ENCODE results near the gene TNFAIP8. TPM values are rescaled to one million over a fixed set of nuclear protein-coding genes. Genes with fewer than 3 reads are reported as not detected.

TNFAIP8 gene
- total RNA-seq, 1 experiment from 2014 or later = 25.6 TPM

DNA sequence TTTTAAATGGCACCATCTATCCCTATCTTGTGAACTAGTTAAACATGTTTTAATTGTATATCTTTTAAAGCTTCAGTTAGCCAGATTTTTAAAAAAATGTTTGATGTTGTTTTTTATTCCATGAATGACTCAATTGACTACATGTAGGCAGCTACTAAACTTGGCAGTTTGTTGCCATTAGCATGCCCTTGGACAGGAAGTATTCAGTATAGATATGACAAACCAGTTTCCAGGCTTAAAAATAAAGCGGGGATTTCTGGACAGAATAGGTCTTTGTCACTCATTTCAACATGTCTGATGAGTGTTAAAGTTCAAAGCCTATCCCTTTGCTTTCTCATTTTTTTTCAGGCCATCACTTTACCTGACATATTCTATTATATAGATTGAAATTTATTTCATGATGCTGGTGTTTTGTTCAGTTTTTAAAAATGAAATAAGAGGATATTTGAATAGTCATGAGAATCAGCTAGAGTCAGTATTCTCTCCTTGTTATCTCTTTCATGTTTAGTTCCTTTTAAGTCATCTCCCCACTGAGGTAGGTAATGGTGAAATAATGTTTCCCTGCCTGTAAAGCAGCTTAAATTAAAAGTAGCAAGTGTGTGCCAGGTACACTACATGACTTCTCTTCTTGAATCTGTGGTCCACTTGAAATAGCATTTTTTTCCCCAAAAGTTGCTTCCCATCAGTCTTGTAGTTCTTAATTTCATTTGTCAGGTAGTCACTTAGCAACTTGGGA lies 11.9 kb downstream of the TNFAIP8 start:
- peak; percentile 57 for DNase-seq (ENCODE audit: low read depth)

GRCh38 chr5:119368238-119368630 lies 12.4 kb downstream of the TNFAIP8 start:
- no peak for DNase-seq (ENCODE audit: low read depth)

GRCh38 chr5:119370486-119370885 lies 14.7 kb downstream of the TNFAIP8 start:
- DNase-seq (ENCODE audit: low read depth) = no peak

DNA sequence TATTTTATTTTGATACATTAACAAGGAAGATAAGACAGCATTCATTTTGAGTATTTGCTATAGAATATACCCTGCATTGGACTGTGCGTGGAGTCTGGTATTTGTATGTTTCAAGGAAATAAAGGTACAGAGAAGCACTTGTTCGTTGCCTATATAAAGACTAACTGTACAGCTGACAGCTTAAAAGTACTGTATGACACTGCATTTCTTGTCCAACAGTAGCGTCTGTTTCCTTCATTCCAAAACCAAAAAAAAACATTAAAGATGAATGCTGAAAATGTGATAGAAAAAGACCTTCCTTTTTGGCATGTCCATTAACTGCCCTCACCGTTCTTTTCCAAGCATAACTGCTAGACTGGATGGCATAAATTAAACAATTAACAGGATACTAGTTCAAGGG lies 15.3 kb downstream of the TNFAIP8 start:
- DNase-seq (ENCODE audit: low read depth) = no peak

GRCh38 chr5:119373449-119373858 lies 17.6 kb downstream of the TNFAIP8 start:
- DNase-seq (ENCODE audit: low read depth) = no peak

- DNase-seq (ENCODE audit: low read depth) = no peak
Measured at GRCh38 chr5:119374901-119375300, 19.1 kb downstream of the TNFAIP8 start.

GRCh38 chr5:119377066-119377465 lies 21.2 kb downstream of the TNFAIP8 start:
- no peak for DNase-seq (ENCODE audit: low read depth)

- no peak for DNase-seq (ENCODE audit: low read depth)
Measured at GRCh38 chr5:119378075-119378700, 22.4 kb downstream of the TNFAIP8 start.

- no peak for DNase-seq (ENCODE audit: low read depth)
Measured at GRCh38 chr5:119379096-119379495, 23.3 kb downstream of the TNFAIP8 start.

GRCh38 chr5:119379942-119380547 lies 24.2 kb downstream of the TNFAIP8 start:
- no peak for DNase-seq (ENCODE audit: low read depth)

GRCh38 chr5:119382169-119382568 lies 26.4 kb downstream of the TNFAIP8 start:
- no peak for DNase-seq (ENCODE audit: low read depth)

DNA sequence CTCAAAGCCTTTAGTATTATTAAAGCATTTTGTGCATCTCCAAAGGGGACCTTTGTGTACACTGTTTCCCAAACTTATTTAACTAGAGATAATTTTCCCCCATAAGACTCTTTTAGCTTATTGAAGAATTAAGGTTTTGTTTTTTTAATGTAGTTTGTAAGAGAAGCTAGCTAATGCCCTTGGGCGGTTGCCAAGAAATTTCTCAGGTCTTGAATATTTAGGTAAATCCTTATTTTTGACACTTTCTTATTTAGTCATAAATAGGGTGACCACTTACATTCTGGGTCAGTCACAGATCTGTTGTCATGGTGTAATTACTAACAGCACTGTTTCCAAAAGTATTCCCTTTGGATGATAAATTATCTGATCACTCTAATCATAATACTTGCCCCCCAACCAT lies 27.2 kb downstream of the TNFAIP8 start:
- DNase-seq (ENCODE audit: low read depth) = no peak

- DNase-seq (ENCODE audit: low read depth) = no peak
Measured at GRCh38 chr5:119385136-119385535, 29.3 kb downstream of the TNFAIP8 start.

- DNase-seq (ENCODE audit: low read depth) = no peak
Measured at GRCh38 chr5:119385536-119386128, 29.8 kb downstream of the TNFAIP8 start.

DNA sequence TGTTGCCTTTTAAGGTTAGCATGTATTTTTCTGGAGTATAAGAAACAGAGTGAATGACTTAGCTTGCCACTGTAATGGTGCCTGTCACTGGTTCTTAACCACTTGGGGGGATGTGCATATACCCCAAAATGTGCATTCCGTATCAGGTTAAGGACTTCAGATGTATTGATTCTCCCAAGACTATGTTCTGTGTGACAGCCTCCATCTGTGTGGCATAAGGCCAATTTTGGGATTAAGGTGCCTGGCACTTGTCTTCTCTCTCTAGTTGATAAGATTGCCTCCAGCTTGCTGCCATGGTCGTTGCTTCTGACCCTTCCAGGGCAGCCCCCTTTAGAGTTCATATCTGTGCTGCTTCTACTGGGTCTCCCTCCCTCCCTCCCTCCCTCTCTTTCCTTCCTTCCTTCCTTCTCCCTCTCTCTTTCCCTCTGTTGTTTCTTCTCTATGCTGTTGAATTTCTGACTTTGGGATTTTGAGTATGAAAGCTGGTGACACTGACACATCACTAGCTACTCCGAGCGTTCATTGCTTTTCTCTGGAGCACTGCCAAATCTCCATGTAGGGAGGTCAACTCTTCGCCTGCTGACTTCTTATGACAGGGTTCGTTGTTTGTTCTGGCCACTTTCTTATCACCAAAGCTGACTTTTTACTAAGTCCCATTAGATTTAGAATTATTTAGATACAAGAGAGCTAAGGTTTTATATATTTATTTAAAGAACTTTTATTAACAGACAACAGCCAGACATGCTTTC lies 31.0 kb downstream of the TNFAIP8 start:
- DNase-seq (ENCODE audit: low read depth) = no peak

- no peak for DNase-seq (ENCODE audit: low read depth)
Measured at GRCh38 chr5:119387945-119388618, 32.3 kb downstream of the TNFAIP8 start.

DNA sequence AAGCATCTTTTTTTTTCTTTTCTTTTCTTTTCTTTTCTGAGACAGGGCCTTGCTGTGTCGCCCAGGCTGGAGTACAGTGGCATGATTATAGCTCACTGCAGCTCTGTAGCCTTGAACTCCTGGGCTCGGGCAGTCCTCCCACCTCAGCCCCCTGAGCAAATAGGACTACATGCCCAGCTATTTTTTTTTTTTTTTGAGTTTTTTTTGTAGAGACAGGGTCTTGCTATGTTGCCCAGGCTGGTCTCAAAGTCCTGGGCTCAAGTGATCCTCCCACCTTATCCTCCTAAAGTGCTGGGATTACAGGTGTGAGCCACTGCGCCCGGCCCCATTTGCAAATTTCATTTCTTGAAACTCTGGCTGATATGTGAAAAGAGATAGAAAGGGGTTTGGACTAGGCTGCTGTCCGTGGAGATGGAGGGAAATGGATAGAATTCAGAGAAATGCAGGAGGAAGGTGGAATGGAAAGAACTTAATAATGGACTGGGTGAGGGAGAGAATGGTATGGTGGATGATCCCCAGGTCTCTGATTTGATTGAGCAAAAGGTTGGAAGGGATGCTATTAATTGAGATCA lies 32.9 kb downstream of the TNFAIP8 start:
- DNase-seq (ENCODE audit: low read depth) = no peak

- DNase-seq (ENCODE audit: low read depth) = no peak
Measured at GRCh38 chr5:119389288-119390030, 33.6 kb downstream of the TNFAIP8 start.

GRCh38 chr5:119390404-119390803 lies 34.6 kb downstream of the TNFAIP8 start:
- DNase-seq (ENCODE audit: low read depth) = no peak

DNA sequence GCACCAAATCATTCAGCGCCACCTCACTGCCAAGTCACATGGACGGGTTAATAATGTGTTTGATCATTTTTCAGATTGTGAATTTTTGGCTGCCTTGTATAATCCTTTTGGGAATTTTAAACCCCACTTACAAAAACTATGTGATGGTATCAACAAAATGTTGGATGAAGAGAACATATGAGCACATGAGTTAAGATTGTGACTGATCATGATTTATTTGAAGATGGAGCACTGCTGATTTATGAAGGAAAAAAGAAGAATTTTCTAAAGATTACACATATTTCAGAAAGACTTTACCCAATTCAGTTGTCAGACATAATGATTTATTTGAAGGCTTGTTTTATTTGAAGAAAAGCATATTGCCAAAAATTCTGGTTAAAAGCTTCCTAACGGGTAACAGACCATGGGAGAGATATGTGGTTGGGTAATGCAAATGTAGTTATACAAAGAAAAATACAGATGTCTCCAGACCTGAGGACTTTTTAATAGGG lies 37.4 kb downstream of the TNFAIP8 start:
- no peak for DNase-seq (ENCODE audit: low read depth)
